Activated gamma-delta T cell treated with Interleukin-2 at 50 U/mL for 16 hours (primary cell): ENCODE measurements around the gene MICAL3.
"Not testable (repeated sequence)": the region's sequence is repeated elsewhere in the genome, so short reads cannot be mapped to it uniquely, and the experiment has no call there.

ENCODE experiments used
- DNase-seq: peaks from one replicate; pipeline ENCODE4 v3.0.0-alpha.2; 2020

MICAL3 gene

DNA sequence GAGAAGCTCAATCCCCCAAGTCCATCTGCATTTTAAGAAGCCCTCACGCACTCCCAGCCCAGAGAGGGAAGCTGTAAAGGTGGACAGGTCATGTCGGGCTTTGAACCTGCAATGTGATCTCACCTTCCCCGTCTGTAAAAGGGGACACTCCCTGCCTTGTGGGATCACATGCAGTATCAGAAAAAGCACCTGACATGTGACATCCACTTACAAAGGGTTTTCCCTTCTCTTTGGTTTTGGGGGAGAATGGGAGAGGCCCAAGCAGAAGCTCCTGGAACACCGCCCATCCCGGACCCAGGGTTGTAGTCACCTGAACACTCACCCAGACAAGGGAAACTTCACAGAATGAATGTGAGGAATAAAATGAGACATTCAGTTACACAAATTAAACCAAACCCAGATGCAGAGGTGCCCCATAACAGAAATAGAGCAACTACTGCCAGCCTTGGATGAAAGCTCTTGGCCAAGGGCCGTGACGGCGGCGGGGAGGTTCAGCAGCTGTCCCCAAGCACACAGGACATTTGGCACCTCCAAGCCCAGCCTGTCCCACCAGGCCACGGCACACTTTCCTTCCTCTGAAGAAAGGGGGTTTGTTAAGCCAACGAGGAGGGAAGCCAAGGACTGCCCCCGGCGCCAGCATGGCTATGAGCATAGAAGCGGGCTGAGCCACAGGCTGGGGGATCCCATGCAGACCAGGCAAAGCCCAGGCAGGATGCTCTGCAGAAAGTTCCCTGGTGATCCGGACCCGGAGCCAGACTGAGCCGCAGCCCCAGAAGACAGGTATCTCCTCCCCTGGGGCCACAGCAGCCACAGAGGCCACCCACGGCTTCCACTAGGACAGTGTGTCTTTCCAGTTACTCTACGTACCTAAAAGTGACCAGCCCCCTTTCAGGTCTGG, 253.9 kb downstream of the MICAL3 start:
- no peak for DNase-seq

DNA sequence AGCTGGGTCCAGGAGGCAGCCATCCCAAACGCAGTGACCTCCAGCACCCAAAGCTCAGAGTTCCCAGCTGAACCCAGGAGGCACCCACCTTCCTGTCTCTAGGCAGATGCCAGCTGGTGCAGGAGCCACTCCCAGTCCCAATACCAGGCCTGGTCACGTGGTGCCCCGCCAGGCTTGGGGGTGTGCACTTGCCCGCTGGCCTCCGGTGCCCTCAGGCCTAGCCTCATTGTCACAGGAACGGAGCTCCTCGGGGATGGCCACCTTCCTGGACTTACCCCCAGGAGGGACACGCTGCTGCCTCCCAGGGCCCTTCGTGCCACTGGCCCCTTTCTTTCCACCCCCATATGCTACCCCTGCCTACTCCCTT, 254.7 kb downstream of the MICAL3 start:
- no peak for DNase-seq

DNA sequence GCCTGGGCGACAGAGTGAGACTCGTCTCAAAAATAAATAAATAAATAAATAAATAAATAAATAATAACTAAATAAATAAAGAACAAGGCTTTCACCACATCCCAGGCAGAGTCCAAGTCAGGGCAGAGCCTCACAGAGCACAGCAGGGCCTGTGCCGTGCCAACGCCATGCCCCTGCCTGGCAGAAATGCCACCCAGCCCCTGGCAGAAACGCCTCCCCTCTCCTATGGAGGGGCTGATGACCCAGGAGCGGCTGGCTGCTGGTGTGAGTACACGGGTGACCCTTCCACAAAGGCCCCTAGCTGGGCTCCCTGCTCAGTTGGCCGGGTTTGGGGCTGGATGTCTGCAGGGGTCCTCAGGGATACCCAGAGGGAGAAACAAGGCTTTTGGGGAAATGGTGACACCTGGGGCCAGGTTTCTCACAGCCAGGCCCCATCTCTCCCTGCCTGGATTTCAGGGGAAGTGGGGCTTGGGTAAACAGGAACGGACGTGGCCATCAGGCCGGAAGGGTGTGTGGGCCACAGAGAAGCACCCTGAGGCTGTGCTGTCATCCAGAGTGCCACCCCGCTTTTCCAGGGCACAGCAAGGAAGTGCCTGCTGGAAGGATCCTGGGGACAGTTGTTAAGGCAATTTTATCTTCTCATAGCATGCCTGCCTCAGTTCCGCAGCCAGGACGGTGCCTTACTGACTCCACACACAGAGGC, 255.2 kb downstream of the MICAL3 start:
- no peak for DNase-seq

DNA sequence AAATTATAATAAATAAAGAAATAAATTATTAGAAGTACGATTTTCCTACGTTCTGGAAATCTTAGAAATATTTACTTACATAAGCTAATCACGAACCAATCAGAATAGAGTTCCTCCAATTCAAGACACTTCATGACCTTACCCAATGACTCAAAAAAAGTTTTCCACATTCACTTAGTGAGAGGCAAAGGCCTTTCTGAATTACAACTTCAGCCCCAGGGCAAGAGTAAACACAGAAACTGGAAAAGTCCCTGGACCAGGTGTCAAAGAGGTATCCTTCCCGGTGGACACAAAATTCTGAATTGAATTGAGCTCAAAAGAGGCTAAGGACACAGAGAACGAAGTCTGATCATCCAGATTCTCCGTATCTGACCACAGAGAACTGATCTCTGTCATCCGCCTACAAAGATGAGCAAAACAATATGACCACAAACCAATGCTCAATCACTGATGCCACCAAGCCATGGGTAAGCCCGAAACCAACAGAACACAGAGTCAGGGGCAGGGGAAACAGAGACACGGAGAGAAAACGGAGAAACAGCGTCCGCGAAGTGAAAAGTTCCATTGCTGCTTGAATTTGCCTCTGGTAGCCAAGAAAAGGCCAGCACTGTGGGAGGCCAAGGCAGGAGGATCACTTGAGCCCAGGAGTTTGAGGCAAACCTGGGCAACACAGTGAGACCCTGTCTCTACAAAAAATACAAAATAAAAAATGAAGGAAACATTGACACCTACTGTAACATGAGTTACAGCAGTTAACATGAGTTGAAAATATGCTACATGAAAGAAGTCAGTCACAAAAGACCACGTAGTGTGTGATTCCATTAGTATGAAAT, 256.9 kb downstream of the MICAL3 start:
- peak; percentile 37 for DNase-seq

DNA sequence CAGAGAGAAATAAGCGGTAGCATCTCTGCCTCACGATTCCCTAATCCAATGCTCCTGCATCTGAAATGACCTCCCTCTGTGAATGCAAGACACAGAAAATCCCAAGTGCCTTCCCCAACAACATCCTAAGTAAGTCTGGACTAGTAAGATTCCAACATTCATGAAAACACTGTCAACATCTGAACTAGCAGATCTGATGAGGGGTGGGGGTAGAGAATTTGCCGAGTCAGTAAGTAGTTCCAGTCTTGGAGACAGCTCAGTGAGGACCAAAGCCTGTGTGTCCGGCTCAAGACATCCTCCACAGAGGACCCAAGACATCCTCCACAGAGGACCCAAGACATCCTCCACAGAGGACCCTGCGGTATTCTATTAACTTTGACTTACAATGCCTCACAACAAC, 259.5 kb downstream of the MICAL3 start:
- DNase-seq = not testable (repeated sequence)

DNA sequence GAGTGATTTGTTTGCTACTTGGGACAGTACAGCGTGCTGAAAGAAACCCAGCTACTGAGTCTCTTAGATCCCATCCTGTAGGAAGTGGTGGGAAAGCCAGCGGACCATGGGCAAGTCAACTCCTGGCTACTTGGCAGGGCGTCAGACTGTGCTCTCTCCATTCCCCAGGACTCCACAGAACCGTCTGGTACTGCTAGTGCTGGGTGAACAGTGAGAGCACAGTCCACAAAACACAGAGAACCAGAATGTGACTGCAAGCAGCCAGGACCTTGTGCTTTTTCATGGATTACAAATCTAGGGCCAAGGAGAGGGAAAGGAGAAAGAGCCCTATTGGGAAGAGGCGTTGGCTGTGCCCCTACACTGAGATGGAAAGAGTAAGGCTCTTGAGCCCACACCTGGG, 260.3 kb downstream of the MICAL3 start:
- no peak for DNase-seq

DNA sequence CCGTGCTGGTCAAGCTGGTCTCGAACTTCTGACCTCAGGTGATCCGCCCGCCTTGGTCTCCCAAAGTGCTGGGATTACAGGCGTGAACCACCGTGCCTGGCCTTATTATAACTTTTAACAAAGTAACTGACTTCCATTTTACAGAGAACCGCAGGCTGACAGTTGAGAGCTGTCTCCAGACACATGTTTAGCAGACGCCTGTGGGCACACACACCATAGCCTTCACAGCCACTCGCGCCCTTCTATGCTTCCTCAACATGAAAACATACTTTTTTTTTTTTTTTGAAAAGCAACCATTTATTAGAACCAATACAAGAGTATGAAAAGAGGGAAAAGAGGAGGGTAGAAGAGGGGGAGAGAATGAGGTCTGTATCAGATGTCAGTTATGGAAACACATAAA, 260.9 kb downstream of the MICAL3 start:
- DNase-seq = not testable (repeated sequence)

DNA sequence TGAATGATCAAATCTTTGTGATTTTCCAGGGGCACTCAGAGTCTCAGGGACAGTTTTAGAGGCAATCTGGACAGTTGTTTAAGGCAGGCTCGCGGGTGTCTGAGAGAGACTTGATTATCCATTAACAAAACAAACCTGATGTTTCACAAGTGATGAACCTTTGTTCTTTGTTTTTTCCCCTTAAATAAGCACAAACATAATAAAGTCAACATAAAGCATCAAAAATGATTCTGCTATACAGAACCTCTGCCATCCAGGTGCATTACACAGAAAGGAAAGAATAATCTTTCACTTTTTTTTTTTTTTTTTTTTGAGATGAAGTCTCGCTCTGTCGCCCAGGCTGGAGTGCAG, 263.2 kb downstream of the MICAL3 start:
- DNase-seq = no peak

DNA sequence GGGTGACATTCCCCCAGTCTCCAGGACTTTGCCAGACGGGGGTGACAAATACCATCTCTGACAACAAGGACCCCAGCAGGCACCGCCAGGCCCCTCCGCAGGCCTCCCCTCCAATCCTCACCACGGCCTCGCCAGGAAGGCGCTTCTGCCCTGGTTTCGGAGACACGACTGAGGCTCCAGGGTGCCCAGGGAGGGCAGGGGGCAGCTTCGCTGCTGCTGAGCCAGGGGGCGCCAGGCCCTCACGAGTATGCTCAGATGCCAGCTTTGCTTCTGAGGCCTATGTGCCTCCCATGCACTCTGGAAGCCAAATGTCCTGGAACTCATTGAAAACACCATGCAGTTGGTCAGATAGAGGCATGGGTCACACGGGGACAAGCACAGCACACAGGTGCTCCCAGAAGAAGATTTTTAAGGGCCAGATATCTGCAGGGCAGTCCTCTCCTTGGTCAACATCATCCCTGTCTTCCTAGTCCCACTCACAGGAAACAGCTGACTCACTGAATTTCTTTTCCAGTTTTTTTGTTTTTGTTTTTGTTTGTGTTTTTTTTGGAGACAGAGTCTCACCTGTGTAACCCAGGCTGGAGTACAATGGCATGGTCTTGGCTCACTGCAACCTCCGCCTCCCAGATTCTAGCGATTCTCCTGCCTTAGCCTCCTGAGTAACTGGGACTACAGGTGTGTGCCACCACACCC, 270.0 kb downstream of the MICAL3 start:
- no peak for DNase-seq

DNA sequence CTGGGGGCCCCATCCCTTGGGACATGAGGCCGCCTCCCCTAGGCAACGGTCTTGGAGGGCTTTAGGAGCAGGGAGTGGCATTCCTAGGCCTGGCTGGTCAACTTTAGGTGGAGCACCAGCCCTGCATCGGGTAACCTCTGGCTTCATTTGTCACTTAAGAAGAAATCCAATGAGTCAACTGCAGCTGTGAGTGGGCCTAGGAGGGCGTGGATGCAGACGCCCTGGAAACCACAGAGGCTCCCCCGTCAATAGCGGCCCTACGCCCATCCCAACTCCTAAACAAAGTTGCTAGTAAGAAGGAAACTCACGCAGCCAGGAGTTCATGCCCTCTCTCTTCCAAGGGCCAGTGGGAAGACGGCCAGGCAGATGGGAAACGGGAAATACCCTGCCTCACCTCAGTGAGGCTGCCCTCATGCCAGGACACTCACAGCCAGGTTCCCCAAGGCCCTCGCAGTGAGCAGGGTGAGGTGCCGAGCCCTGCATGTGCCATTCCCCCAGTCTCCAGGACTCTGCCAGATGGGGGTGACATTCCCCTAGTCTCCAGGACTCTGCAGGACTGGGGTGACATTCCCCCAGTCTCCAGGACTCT, 270.9 kb downstream of the MICAL3 start:
- DNase-seq = no peak

DNA sequence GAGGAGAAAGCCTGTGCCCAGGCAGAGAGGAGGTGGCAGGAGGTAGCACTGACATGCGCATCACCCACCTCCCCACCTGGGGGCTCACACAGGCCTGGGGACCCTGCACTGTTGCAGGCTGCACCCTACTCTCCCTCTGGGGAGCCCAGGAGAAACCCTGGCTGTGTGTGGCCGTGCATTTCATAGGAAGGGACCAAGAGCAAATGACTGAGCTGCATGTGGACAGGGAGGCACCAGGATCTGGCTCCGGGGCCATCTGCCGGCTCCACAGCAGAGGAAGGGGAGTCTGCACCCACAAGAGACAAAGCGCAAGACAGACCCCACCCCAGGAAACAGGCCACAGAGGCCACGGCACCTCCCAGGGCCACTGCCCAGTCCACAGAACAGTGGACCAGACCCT, 272.8 kb downstream of the MICAL3 start:
- no peak for DNase-seq

DNA sequence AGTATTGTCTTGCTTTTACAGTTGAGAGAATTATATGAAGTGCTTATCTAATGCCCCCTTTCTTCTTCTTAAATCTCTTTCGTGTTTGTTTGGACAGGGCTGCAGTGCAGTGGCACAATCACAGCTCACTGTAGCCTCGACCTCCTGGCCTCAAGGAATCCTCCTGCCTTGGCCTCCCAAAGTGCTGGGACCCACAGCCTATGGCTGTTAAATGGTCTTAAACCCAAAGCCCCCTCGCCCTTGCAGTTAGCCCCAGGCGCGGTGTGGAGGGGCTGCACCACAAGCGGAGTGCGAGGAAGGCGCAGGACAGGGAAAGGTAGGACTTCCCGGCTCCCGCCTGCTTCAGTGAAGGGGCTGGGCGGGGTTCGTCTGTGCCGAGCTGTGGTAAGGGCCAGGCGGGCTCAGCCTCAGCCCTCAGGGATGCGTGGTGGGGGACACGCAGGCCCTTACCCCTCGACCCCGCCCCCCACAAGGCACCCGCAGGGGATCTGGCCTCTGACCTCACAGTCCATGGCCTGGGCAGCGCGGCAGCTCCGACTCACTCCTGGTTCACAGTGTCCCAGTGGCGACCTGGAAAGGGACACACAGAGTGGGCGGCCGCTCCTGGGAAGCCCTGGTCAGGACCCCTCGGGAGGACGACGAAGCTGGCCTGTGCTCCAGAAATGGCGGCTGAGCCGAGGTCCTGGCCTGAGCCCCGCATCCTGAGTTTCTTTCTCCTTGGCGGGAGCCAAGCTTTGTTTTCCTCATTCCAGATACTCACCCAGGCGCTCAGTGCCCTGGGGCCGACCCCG, 274.6 kb downstream of the MICAL3 start:
- DNase-seq = no peak

DNA sequence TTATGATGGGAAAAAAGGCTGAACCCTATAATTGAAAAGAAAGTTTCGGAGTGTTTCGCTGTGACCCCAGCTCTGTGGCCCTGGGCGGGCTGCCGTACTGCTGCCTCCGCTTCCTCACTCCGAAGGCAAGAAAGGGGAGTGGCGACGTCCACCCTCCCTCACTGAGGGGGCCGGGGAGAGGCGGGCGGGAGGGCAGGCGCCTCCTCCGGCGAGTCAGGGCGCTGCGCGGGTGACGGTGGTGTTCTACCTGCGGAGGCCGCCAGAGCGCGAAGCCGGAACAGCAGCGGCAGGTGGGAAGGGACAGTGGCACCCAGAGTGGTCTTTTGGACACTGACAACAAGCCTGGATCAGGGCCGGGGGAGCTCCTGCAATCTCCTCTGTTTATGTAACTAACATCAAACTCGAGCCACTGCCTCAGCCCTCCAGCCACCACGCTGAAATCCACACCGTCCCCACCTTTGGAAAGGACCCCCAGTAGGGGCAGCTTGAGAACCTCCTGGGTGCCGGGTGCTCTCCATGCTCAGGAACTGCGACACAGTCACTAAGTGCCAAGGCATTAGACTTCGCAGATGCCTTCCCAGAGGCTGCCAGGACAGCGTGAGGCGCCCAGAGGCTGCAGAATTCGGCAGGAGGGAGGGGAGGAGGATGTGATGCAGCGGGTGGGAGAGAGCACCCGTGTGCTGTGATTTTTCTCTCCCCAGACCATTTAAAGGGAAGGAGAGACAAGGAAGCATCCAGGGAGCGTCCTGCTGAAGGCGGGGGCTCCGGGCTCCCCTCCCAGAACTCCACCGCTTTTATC, 275.6 kb downstream of the MICAL3 start:
- DNase-seq = no peak

DNA sequence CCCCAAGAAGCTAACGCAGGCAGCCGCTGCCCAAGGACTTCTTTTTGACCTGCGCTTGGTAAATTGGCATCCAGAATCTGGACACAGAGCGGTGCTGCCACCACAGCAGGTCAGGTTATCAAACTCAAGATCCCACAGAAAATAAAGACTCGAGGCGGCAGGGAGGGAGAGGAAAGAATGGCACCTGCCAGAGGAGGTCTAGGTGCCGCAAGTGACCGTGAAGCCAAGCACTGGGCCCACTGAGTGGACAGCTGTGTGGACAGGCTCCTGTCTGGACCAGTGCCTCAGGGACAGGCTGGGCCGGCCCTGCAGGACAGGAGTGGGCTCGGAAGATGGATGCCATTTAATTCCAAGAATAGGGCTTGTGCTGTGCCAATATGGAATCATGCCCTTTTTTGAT, 277.4 kb downstream of the MICAL3 start:
- no peak for DNase-seq

DNA sequence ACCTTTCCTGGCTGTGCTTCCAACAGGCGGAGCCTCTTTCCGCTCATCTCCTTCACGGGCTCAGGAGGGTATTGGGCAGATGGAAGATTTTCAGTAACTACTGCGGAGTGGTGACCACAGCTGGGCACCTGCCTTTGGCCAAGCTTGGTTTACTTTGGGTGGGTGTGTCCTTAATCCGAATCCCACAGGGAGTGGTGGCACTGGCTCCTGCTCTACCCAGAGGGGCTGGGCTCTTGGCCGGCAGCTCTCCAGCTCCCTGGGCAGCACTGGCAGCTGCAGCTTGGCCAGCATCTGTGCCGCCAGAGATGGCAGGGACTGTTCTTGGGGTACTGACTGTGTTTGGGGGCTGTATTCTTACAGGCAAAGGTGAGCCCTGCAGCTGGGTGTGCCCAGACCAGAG, 279.9 kb downstream of the MICAL3 start:
- DNase-seq = no peak

DNA sequence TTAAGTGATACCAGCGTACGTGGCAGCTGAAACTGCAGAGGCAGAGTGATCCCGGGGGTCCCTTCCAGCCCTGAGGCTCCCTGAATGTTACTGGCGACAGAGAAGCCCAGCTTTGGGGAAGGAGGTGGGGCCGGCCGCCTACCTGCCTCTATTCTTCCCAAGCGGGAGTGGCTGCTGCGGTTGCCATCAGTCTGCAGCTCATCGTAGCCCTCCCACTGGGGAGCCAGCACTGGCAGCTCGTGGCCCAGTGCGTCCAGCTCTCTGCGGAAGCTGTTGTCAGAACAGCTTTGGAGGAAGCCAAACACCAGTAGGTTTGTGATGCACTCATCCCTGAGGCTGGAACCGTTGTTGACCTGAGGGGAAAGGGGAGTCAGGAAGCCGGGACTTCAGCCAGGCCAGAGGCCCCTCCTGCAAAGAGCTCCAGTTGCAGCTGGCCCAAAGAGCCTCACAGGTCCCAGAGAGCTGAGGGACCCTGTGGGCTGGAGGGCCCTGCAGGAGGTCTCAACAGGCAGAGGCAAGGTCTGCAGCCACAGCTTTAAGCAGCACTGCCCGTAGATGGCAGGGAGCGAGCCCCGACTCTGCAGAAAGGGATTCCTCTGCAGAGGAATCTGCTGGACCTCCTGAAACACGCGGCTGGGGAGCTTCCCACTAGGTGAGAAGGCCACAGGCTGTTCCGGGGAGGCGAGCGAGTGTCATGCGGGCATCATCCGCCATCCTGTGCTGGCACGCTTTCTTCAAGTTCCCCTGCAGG, 280.5 kb downstream of the MICAL3 start:
- DNase-seq = no peak

DNA sequence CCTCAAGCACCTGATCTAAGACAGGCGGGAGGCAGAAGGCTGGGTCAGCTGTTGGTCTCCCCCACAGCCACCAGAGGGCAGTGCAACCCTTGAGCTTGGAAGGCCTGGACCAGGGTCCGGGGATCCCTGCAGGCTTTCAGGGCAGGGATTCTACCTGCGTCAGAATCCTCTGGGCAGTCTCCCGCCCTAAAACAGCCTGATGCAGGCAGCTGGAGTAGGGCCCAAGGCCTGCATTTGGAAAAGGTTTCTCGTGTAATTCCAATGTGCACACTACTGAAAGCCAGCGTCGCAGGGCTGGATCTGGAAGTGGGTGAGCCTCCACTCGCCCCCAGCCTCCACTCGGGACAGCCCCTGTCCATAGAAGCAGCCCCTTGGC, 281.8 kb downstream of the MICAL3 start:
- peak; percentile 62 for DNase-seq

DNA sequence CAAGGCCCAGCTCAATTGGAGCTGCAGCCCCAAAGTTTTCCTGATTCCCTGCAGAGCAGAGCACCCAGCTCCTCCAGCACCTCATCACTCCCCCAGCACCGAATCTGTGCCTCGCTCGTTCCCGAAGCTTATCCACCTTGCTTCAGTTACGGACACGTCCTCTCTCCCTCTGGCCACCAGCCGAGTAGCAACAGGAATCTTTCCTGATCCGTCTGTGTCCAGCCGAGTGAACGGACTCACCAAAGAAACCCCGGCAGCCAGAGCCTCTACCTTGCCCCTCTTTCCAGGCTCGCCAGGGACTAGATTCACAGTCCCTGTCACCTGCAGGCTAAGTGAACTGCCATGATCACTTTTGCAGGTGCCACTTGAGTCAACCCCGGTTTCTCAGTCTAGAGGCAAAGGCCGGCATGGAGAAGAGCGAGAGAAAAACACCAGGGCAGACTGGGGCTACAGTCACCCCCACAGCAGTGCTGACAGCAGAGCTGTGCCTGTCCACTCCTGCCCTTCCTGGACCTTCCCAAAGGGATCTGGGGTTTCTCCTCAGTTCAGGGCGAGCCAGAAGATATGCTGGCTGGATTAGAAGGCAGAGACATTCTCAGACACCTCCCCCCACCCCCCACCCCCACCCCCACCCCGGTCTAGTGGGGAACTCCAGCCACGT, 282.4 kb downstream of the MICAL3 start:
- no peak for DNase-seq

DNA sequence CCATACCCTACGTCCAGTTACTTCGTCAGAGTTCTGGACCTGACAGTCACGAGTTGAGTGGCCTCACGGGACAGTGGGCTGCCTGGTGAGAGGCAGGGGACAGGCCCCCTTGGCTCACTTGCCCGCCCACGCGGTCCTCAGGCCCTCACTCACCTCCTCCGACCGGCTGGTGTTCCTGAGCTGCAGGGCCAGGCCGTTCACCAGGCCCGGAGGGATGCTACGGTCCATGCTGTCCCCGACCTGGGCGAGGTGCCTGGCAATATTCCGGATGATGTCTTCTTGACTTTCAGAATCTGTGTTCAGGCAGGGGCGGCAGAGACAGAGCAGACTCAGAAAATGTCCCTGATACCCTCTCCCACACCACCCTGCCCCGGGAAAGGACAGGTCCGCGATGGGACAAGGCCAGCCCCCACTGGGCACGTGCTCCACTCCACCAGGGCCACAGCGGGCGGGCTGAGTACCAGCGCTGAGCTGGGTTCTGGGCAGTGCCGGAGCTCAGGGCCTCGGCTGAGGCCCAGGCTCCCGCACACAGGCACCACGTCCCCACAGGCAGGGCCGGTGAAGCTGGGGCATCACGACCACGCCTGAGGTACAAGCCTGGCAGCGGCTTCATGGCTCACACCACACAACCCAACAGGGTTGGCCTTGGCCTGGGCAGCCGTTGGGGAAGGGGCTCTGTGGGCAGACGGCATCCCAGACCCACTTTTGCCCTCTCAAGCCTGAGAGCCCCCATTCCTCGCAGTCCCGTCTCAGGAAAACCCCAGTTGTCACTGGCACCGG, 285.0 kb downstream of the MICAL3 start:
- DNase-seq = no peak
